Activated naive CD4-positive, alpha-beta T cell (primary cell): Measurements from ENCODE around the gene ZNF143.
A peak's percentile ranks its signal among the peaks of the same experiment; 100 is the strongest.
"Not testable (repeated sequence)": the region's sequence is repeated elsewhere in the genome, so short reads cannot be mapped to it uniquely, and the experiment has no call there.

Source experiments
- DNase-seq, 4 experiments: peaks; one replicate each; lab custom pipeline; 2025; lab: John Stamatoyannopoulos, UW

ZNF143 gene

GRCh38 chr11:9498457-9499078 is 37.8 kb downstream of the ZNF143 start:
- no peak for DNase-seq

DNA sequence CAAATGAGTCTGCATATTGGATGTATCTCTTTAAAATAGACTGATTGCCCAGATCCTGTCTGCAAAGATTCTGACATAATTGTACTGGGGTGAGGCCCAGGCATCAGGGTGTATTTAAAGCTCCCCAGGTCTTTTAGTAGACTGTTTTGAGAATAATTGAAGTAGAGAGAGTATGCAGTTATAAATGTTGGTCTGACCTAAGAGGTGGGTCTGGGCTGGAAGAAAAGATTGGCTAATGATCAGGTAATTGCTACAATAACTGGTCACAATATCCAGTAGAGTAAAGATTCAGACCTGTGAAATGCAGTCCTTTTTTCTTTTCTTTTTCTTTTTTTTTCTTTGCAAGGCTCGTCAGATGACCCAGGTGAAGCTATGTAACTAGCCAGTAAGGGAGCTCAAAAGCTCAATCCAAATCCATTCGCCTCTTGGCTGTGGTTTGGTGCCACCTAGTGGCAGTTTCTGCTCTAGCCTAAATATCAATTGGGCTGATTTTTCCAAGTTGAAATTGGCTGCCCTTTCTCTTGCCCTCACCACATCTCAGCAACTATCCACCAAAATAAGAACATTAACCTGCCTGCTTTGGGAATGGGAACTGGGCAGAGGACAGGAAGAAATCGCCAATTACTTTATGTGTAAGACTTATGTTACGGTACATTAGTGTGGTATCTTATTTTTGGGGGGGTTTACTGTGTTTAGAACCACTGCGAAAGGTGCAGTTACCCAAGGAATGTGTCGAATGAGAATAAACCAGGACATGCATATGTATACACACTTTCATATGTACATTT is 45.9 kb downstream of the ZNF143 start:
- DNase-seq, result peak; percentile 18 to 65 (median 52)

GRCh38 chr11:9507277-9507580 is 46.4 kb downstream of the ZNF143 start:
- DNase-seq, result no peak

GRCh38 chr11:9509041-9509440 is 48.2 kb downstream of the ZNF143 start:
- no peak for DNase-seq

- no peak for DNase-seq
Observed at GRCh38 chr11:9512370-9513019, 51.7 kb downstream of the ZNF143 start.

- DNase-seq, result not testable (repeated sequence)
Observed at GRCh38 chr11:9514576-9514975, 53.8 kb downstream of the ZNF143 start.

DNA sequence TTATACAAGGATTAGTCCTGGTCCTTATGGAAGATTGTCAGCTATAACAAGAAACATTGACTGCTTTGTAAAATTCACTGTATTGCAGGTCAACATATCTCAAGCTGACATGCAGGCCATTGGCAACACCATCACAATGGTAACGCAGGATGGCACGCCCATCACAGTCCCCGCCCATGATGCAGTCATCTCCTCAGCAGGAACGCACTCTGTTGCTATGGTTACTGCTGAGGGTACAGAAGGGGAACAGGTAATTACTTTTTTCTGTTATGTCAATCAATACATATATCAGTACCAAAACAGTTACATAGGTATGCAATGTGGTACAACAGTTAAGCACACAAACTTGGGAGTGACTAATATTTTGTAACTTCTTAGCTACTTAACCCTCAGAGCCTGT is 55.3 kb downstream of the ZNF143 start:
- DNase-seq, result no peak

DNA sequence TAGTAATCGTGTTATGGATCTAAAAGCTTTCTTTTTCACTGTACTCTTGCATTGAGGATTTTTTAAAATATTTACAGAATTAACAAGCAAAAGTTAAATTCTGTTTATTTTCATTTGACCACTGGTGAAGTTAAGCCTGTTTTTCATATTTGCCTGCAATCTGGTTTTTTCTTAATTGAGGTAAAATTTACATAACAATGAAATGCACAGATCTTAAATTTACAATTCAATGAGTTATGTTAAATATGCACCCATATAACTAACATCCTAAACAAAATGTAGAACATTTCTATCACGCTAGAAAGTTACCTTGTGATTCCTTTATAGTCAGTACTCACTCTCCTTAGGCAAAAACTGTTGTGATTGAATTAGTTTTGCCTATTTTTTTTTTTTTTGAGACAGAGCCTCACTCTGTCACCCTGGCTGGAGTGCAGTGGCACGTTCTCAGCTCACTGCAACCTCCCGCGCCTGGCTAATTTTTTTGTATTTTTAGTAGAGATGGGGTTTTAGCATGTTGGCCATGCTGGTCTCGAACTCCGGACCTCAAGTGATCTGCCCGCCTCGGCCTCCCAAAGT is 58.1 kb downstream of the ZNF143 start:
- no peak for DNase-seq

- no peak for DNase-seq
Observed at GRCh38 chr11:9524001-9524400, 63.2 kb downstream of the ZNF143 start.

DNA sequence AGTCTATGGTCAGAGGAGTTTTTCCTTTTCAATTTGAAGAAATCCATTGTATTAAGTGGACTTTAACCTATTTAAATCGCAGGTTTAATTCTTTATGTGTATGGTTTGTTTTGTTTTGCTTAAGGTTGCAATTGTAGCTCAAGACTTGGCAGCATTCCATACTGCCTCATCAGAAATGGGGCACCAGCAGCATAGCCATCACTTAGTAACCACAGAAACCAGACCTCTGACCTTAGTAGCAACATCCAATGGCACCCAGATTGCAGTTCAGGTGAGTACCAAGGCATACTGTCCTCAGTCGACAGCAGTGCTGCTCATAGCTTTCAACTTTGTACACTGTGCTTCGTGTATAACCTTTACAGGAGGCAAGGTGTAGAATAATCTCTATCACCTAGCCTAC is 64.3 kb downstream of the ZNF143 start:
- no peak for DNase-seq

- no peak for DNase-seq
Observed at GRCh38 chr11:9527481-9528135, 66.8 kb downstream of the ZNF143 start.

GRCh38 chr11:9528136-9528501 is 67.3 kb downstream of the ZNF143 start:
- DNase-seq, result no peak

DNA sequence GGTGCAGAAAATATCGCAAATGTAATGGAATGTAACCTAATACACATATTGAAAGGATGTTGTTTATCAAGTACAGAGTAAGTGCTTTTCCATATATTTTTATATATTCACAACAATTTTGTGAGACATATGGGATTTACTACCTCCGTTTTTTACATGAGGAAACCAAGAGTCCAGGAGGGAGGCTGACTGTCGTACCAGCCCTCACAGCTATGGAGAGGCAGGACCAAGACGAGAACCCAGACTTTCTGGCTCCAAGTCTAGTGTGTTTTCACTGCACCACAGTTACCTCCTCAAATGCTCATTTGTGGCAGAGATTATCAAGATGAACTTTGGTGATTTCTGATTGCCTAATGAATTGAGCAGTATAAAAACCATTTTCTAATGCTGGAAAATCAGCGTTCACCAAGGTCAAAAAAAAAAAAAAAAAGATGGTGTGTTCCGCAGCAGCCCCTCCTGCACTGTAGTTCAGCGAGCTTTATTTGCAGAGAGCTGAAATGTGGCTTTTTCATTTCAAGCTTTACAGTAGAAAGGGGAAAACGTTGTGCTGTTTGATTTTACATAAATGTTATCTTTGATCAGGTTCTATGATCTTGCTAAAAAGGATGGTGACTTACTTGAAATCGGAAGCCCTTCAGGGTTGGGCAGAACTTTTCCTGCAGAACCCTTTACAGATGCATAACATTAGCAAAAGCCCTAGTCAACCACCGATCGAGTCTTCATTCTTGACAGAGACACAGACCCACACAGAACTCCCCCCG is 67.9 kb downstream of the ZNF143 start:
- DNase-seq, result no peak

DNA sequence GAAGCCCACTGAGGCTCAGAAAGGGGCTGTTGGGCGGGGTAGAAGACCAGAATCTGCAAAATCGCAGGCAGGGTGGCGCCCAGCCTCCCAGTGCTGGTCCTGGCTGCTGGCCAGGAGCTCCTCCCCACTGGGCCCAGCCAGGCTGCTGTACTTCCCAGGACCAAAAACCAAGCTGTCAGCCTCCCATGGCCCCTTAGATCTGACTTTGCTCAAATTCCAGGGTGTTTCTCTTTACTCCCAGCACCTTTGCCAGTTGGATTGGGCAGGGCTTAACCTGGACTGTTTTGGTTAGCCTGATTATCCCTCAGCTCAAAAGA is 68.5 kb downstream of the ZNF143 start:
- no peak for DNase-seq

DNA sequence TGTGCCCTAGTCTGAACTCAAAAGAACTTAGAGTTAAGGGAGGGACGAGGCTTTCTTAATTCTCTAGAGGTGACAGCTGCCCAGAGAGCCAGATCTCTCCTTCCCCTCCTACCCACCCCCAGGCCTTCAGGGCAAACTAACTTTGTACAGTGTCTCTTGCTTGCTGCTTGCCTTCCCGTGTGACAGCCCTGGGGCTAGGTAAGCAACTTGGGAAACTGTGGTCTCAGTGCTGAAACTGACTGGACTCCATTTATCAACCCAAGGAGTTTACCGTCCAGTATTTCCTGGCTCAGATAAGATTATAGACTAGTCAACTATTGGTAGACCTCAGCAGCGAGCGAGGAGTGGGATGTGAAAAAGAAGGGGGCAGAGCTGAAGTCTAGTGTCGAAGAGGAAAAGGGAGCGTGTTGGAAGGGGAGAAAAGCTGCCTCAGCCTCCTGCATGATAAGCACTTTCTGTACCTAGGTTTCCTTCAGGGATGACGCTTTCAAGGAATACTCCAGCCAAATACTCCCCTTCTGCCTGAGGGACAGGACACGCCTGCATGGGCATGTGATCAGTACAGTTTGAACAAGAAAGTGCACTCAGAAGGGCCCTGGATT is 69.3 kb downstream of the ZNF143 start:
- no peak for DNase-seq

GRCh38 chr11:9530901-9531625 is 70.3 kb downstream of the ZNF143 start:
- no peak for DNase-seq

DNA sequence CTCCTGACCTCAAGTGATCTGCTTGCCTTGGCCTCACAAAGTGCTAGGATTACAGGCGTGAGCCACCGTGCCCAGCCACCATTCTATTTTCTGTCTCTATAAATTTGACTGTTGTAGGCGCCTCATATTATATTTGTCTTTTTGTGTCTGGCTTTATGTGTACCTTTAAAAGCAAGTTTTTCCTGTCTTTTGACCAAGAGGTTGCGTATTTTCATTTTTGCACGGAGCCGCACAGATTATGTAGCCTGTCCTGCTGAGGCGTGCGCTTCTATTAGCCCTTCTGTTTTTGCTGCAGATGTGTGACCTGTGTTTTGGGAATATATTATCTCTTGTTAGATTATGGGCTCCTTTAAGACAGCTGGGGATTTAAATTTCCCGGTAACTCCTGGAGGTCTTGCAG is 72.2 kb downstream of the ZNF143 start:
- no peak for DNase-seq

DNA sequence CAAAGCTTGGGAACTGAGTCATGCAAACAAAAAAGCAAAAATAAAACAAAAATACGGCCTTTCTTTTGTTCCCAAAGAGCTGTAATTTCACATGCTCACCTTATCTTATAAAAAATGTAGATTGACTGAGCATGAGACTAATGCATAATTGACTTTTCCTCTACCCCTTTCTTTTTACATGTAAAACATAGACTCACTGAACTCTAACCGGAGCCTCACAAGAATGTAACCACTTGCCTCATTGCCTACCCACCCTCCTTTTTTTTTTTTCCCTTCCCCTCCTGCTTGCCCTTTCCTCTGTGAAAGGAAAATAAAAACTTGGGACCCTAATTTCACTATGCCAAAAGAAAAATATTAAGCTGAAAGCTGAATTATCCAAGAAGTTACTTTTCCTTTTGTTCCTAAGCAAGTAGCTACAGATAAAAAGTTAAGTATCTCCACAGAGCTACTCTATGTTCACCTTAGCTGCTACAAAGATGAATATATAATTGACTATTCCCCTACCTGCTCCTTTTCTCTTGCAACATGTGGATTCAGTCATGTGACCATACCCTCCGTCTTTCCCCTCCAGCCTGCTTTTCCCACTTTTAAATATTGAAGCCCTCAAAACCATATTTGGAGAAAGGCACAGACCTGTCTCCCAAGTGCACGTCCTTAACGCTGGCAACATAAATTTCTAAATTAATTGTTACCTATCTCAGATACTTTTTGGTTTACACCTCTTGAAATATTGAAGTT is 73.1 kb downstream of the ZNF143 start:
- DNase-seq, result no peak

DNA sequence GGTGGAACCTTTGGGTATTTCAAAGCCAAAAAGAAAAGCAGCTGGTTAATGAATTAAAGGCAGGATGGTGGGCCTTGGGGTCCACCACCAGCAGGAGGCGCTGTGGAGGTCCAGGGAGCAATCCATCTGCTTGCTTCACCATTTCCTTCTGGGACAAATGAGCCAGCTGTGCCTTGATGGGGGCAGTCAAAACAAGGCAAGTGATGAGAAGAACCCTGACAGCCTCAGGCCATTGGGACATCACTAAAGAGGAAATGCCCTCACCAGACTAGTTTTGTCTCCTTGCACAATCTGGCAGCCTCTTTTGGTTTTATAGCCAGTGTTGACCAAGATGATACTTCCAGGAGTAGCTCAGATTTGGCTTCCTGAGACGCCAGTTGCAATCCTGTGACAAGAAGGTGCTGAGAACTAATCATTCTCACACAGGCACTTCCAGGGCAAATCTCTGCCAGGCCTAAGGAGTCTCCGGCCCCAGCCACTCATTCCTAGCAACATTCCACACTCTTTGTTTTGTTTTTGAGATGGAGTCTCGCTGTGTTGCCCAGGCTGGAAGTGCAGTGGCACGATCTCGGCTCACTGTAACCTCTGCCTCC is 74.5 kb downstream of the ZNF143 start:
- DNase-seq, result peak; percentile 50 to 72 (median 64)

- DNase-seq, result no peak
Observed at GRCh38 chr11:9538548-9538947, 77.7 kb downstream of the ZNF143 start.
